CD4-positive, alpha-beta T cell (primary cell): Measurements from ENCODE around the gene TRIP10. TPM values are rescaled to one million over a fixed set of nuclear protein-coding genes. Genes with fewer than 3 reads are reported as not detected.

Source experiments
- ATAC-seq: fragments of 200-7000 bp; cut with Tn5 transposase; one replicate; pipeline ENCODE4 v1.10.0; 2022; ENCODE audit warnings: mild to moderate bottlenecking; ENCODE audit not compliant: poor library complexity
- CTCF ChIA-PET: fragments of 350-600 bp; sonication (Branson Sonifier 250); formaldehyde crosslinking; loops from one replicate; lab custom pipeline; 2021; ENCODE audit warnings: antibody characterized with exemption, inconsistent platforms; lab: Charles Lee
- POLR2A ChIA-PET: fragments of 350-600 bp; sonication (Branson Sonifier 250); formaldehyde crosslinking; loops from one replicate; lab custom pipeline; 2021; ENCODE audit warnings: antibody characterized with exemption, inconsistent platforms; lab: Charles Lee
- DNase-seq, 14 experiments: peaks; one replicate each; pipeline ENCODE4 v3.0.0-alpha.2; 2013 to 2020; ENCODE audit warnings: mixed read lengths in 2 of 14
- H3K27ac ChIP-seq, 2 donors: one replicate each; pipeline versions ENCODE4 v1.5.1 to v1.7.0; 2013; ENCODE audit warnings: low read length in 2 of 2, low read depth in 1 of 2, mild to moderate bottlenecking in 1 of 2
- H3K27me3 ChIP-seq, 2 experiments: 1 replicate in 1 of 2; 2 replicates in 1 of 2; pipeline versions ENCODE4 v1.6.1 to v1.7.0; 2013; ENCODE audit warnings: low read length in 2 of 2, control low read depth in 1 of 2, mild to moderate bottlenecking in 1 of 2, moderate library complexity in 1 of 2; ENCODE audit not compliant: insufficient read depth in 2 of 2, control insufficient read depth in 1 of 2
- H3K36me3 ChIP-seq: one replicate; pipeline ENCODE4 v1.6.1; 2013; ENCODE audit warnings: low read length, control low read depth; ENCODE audit not compliant: insufficient read depth
- H3K4me1 ChIP-seq: one replicate; pipeline ENCODE4 v1.6.1; 2013; ENCODE audit warnings: low read length, control low read depth; ENCODE audit not compliant: insufficient read depth
- H3K4me3 ChIP-seq: one replicate; pipeline ENCODE4 v1.5.1; 2013; ENCODE audit warnings: mild to moderate bottlenecking, low read length, moderate library complexity
- H3K9me3 ChIP-seq, 2 experiments: 1 replicate in 1 of 2; 2 replicates in 1 of 2; pipeline versions ENCODE4 v1.6.1 to v1.7.0; 2013; ENCODE audit warnings: low read length in 2 of 2, mild to moderate bottlenecking in 2 of 2, control low read depth in 1 of 2, moderate library complexity in 1 of 2; ENCODE audit not compliant: control insufficient read depth in 1 of 2, insufficient read depth in 1 of 2
- H3K27ac Mint-ChIP-seq: one replicate; pipeline ENCODE4 v1.8.0; 2020; ENCODE audit warnings: mixed read lengths
- H3K27me3 Mint-ChIP-seq: one replicate; pipeline ENCODE4 v1.8.0; 2021; ENCODE audit warnings: mixed read lengths
- H3K36me3 Mint-ChIP-seq: one replicate; pipeline ENCODE4 v1.8.0; 2021; ENCODE audit warnings: low read depth, mixed read lengths
- H3K4me1 Mint-ChIP-seq: one replicate; pipeline ENCODE4 v1.8.0; 2021; ENCODE audit warnings: low read depth, mixed read lengths
- H3K4me3 Mint-ChIP-seq: one replicate; pipeline ENCODE4 v1.8.0; 2020; ENCODE audit warnings: mild to moderate bottlenecking, mixed read lengths
- H3K9me3 Mint-ChIP-seq: one replicate; pipeline ENCODE4 v1.8.0; 2020; ENCODE audit warnings: mixed read lengths
- intact Hi-C, 2 experiments: fragments of 100-400 bp; cut with DNase I in 1 of 2; cut with micrococcal nuclease in 1 of 2; formaldehyde crosslinking; loops; one replicate each; pipeline versions ENCODE4 v1.15.1 to v1.9.0; 2023 to 2025; cut with DNase I, micrococcal nuclease
- total RNA-seq, 174 experiments: library from RNA in 2 of 174; stranded (reverse) in 2 of 174; gene quantifications; one replicate each; pipeline ENCODE4 v1.2.3 and lab custom pipeline; 2021 to 2026
- TF ChIP-seq, protein P1 (sequence below): fragments of 200-600 bp; IDR thresholded peaks from one replicate; pipeline ENCODE4 v1.8.0; 2022; ENCODE audit warnings: antibody characterized with exemption, mild to moderate bottlenecking

TRIP10 gene
- total RNA-seq, 2 experiments from 2014 or later = 1.6 to 1.9 TPM

DNA sequence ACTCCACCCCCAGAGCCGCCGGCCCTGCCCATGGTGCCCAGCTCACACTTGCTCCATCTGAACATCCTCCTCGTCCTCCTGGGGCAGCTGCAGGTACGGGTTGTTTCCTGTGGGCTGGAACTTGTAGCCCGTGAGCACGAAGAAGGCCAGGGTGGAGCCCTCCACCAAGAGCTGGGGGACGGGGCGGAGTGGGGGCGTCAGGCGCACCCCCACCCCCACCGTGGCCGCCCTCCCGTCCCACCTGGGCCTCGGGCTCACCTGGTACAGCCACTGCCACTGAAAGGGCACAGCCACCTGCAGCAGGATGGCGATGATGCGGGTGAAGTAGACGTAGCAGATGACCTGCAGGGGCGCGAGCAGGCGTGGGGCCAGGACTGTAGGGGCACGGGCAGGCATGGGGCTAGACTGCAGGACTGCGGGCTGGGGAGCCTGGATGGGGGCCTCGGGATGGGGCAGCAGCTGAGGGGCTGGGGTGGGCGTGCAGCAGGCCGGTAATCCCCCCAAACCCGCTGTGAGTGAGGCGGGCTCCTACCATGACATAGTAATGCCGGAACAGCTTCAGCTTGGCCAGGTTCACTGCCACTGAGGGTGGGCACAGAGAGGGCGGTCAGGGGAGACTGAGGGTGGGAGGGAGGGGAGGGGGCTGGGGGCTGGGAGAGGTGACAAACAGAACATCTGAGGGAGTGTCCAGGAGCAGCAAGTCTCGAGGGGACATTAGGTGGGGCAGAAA lies 8.4 kb upstream of the TRIP10 start:
- TF ChIP-seq, protein P1, sequence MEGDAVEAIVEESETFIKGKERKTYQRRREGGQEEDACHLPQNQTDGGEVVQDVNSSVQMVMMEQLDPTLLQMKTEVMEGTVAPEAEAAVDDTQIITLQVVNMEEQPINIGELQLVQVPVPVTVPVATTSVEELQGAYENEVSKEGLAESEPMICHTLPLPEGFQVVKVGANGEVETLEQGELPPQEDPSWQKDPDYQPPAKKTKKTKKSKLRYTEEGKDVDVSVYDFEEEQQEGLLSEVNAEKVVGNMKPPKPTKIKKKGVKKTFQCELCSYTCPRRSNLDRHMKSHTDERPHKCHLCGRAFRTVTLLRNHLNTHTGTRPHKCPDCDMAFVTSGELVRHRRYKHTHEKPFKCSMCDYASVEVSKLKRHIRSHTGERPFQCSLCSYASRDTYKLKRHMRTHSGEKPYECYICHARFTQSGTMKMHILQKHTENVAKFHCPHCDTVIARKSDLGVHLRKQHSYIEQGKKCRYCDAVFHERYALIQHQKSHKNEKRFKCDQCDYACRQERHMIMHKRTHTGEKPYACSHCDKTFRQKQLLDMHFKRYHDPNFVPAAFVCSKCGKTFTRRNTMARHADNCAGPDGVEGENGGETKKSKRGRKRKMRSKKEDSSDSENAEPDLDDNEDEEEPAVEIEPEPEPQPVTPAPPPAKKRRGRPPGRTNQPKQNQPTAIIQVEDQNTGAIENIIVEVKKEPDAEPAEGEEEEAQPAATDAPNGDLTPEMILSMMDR = no peak
- intact Hi-C loops = no loop called here
- Mint-ChIP-seq H3K27me3 (no peaks in the 10 kb centered on the region), H3K4me1 (peaks cover 3% of the 10 kb centered on the region), H3K27ac (no peak overlapping the region), H3K9me3 (no peaks in the 10 kb centered on the region), H3K36me3 (peaks cover 16% of the 10 kb centered on the region), H3K4me3 (no peak overlapping the region)
- Histone ChIP-seq H3K27ac (no peak overlapping the region), H3K36me3 (peaks cover 33% of the 10 kb centered on the region), H3K4me3 (no peak overlapping the region), H3K4me1 (peaks cover 11% of the 10 kb centered on the region), H3K9me3 (no peaks in the 10 kb centered on the region), H3K27me3 (no peaks in the 10 kb centered on the region)
- DNase-seq = no peak
- ChIA-PET CTCF (no interaction called here), POLR2A (no interaction called here)
- no peak for ATAC-seq

DNA sequence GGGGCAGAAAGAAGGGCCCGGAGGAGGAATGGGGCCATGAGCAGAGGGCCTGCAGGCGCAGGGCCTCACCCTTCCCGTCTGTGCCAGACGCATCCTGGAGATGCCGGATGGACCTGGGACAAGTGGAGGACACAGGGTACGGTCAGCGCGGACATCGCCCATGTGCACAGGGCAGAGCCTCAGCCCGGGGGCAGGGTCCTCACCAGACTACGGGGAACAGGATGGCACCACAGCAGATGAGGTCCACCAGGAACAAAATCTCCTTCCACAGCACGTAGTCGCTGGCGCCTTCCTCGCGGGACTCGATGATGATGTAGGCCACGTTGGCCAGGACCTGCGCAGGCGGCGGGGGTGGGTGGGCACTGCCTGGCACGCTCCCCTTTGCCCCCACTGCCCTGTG lies 7.7 kb upstream of the TRIP10 start:
- Histone ChIP-seq H3K27me3 (no peaks in the 10 kb centered on the region), H3K4me1 (peaks cover 19% of the 10 kb centered on the region), H3K36me3 (peaks cover 33% of the 10 kb centered on the region), H3K4me3 (no peak overlapping the region), H3K9me3 (no peaks in the 10 kb centered on the region), H3K27ac (no peak overlapping the region)
- Mint-ChIP-seq H3K9me3 (no peaks in the 10 kb centered on the region), H3K27me3 (no peaks in the 10 kb centered on the region), H3K4me1 (peaks cover 8% of the 10 kb centered on the region), H3K27ac (no peak overlapping the region), H3K4me3 (no peak overlapping the region), H3K36me3 (peaks cover 20% of the 10 kb centered on the region)
- TF ChIP-seq, protein P1 = no peak
- ChIA-PET POLR2A (no interaction called here), CTCF (no interaction called here)
- ATAC-seq (no peak), DNase-seq (no peak)
- intact Hi-C loops = no loop called here

DNA sequence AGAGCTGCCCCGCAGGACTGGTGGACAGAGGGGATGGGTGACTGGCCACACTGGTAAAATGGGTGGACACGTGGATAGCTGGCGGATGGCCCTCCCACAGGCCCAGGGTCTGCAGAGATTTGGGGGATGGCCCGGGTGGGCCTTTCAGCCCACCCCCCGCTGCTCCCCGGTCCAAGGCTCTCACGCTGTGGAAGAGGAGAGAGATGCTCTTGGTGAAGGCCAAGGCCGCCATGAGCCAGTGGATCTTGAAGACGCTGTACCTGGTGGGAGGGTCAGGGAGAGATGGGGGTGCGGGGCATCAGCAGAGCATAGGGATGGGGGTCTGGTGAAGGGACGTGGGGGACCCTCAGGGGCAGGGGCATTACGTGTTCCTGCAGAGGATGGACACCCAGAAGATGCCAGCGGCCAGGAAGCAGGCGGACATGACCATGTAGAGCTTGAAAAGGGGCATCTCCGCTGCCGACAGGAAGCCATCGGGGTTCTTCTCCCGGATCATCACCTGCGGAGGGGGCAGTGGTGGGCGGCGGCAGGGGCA lies 6.6 kb upstream of the TRIP10 start:
- POLR2A ChIA-PET = no interaction called here
- no peaks in the 10 kb centered on the region for H3K9me3 ChIP-seq
- Mint-ChIP-seq H3K9me3 (no peaks in the 10 kb centered on the region), H3K27me3 (no peaks in the 10 kb centered on the region), H3K4me3 (no peak overlapping the region), H3K36me3 (peaks cover 25% of the 10 kb centered on the region), H3K4me1 (peaks cover 13% of the 10 kb centered on the region), H3K27ac (peak overlapping the region; percentile 11)
- CTCF ChIA-PET = interaction anchor here (1.2 kb wide), 1 partner anchor 99 kb away, joined by 3 read pairs; no protein-coding TSS in a partner anchor
- DNase-seq = no peak
- peaks cover 33% of the 10 kb centered on the region for H3K36me3 ChIP-seq
- TF ChIP-seq, protein P1 = no peak
- peaks cover 24% of the 10 kb centered on the region for H3K4me1 ChIP-seq
- no peak overlapping the region for H3K4me3 ChIP-seq
- no peak for ATAC-seq
- H3K27me3 ChIP-seq = no peaks in the 10 kb centered on the region
- intact Hi-C loops = no loop called here
- H3K27ac ChIP-seq = no peak overlapping the region
